ENCODE data around the gene KIRREL3. TPM values are rescaled to one million over a fixed set of nuclear protein-coding genes. Genes with fewer than 3 reads are reported as not detected.

The KIRREL3 gene
- total and polyA plus RNA-seq, 2 donors (not counting 3 experiments of a cell fraction or from before 2014, with no cell fraction given): not detected

DNA sequence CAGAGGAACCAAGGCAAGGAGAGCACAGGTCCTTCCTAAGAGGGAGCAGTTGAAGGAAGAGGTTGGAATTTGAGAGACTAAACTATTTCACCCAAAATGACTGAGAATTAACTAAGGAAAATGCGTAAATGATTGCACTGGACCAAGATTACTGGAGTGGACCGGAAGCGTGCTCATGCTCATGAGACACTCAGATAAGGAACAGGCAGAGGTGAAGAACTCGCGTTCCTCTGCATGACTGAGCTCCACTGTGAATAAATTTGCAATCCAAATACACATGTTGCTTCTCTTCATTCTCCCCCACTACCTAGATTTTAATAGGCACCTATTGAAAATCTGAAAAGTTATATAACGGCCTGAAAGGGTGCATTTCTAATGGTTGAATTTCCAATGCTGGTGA, 207.0 kb downstream of the KIRREL3 start:
- H4K20me1 ChIP-seq (replicated peaks; ENCODE audit: control insufficient read depth, extremely low read depth, insufficient read depth, low read length): no peaks in the 10 kb centered on the region
- no peaks in the 10 kb centered on the region for H3K79me2 ChIP-seq (ENCODE audit: control insufficient read depth, insufficient read depth, low read length)
- no peak overlapping the region for H3K4me3 ChIP-seq (replicated peaks in 1 of 3; ENCODE audit: insufficient read depth in 1 of 3, low read depth in 1 of 3, low read length in 3 of 3)
- intact Hi-C loops (cut with micrococcal nuclease) (no loop called here), dilution Hi-C loops (cut with MboI; ENCODE audit: extremely low pct_ligation_motif_present, low sequenced_read_pairs) (no loop called here)
- ChIA-PET POLR2A (no interaction called here), CTCF (no interaction called here)
- H3K36me3 ChIP-seq (ENCODE audit: control insufficient read depth in 2 of 2, extremely low read depth in 1 of 2, insufficient read depth in 2 of 2, low read length in 2 of 2): no peaks in the 10 kb centered on the region
- no peak overlapping the region for H3K9ac ChIP-seq (replicated peaks; ENCODE audit: extremely low read depth, insufficient read depth, low read length)
- H3K4me1 ChIP-seq (ENCODE audit: control insufficient read depth, extremely low read depth, insufficient read depth, low read length): no peaks in the 10 kb centered on the region
- H3K27me3 ChIP-seq (ENCODE audit: control insufficient read depth in 2 of 2, insufficient read depth in 2 of 2, low read length in 2 of 2): no peaks in the 10 kb centered on the region
- H2AFZ ChIP-seq (ENCODE audit: low read depth, low read length): no peak overlapping the region
- no peaks in the 10 kb centered on the region for H3K9me3 ChIP-seq (replicated peaks; ENCODE audit: control insufficient read depth, insufficient read depth, low read length)
- BruUV-seq (replicated peaks): no TSS peak
- no peak overlapping the region for H3K27ac ChIP-seq (ENCODE audit: insufficient read depth, low read depth, low read length)
- DNase-seq (ENCODE audit: low read depth, low spot score) (no peak), FAIRE-seq (no peak)
- no peak overlapping the region for H3K4me2 ChIP-seq (ENCODE audit: insufficient read depth, low read length)
- no peaks in the 10 kb centered on the region for H3K9me1 ChIP-seq (replicated peaks; ENCODE audit: control insufficient read depth, extremely low read depth, insufficient read depth, low read length)
- TF ChIP-seq, protein P1, sequence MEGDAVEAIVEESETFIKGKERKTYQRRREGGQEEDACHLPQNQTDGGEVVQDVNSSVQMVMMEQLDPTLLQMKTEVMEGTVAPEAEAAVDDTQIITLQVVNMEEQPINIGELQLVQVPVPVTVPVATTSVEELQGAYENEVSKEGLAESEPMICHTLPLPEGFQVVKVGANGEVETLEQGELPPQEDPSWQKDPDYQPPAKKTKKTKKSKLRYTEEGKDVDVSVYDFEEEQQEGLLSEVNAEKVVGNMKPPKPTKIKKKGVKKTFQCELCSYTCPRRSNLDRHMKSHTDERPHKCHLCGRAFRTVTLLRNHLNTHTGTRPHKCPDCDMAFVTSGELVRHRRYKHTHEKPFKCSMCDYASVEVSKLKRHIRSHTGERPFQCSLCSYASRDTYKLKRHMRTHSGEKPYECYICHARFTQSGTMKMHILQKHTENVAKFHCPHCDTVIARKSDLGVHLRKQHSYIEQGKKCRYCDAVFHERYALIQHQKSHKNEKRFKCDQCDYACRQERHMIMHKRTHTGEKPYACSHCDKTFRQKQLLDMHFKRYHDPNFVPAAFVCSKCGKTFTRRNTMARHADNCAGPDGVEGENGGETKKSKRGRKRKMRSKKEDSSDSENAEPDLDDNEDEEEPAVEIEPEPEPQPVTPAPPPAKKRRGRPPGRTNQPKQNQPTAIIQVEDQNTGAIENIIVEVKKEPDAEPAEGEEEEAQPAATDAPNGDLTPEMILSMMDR (IDR thresholded peaks at IDR 0.05; ENCODE audit: extremely low read depth in 1 of 2, insufficient read depth in 1 of 2, low read depth in 1 of 2, low read length in 2 of 2): no peak
- no peak for TF ChIP-seq MYC (IDR thresholded peaks at IDR 0.05; ENCODE audit: low read depth, low read length)
- TF ChIP-seq, protein P2, sequence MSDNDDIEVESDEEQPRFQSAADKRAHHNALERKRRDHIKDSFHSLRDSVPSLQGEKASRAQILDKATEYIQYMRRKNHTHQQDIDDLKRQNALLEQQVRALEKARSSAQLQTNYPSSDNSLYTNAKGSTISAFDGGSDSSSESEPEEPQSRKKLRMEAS (IDR thresholded peaks at IDR 0.05; ENCODE audit: insufficient read depth, insufficient read length): no peak
- TF ChIP-seq EZH2 (IDR thresholded peaks at IDR 0.05; ENCODE audit: borderline replicate concordance, low read depth, low read length, severe bottlenecking): no peak
- TF ChIP-seq POLR2A (IDR thresholded peaks at IDR 0.05; ENCODE audit: low read depth, low read length): no peak
- TF ChIP-seq JUN (IDR thresholded peaks at IDR 0.05; ENCODE audit: borderline replicate concordance, insufficient read depth, insufficient read length, low read depth): no peak
- TF ChIP-seq POLR2AphosphoS5 (IDR thresholded peaks at IDR 0.05; ENCODE audit: insufficient read depth, low read depth, low read length): no peak
- TF ChIP-seq FOS (IDR thresholded peaks at IDR 0.05; ENCODE audit: borderline replicate concordance, insufficient read depth, low read length): no peak
- no peak for TF ChIP-seq GATA2 (IDR thresholded peaks at IDR 0.05; ENCODE audit: insufficient read depth, insufficient read length, low read depth, low read length)

All from endothelial cell of umbilical vein (primary cell).